Liver (tissue), 3 donors: ENCODE measurements around the gene PTRH2.

Source experiments
- RAD21 ChIP-seq, 2 donors: IDR thresholded peaks; 2 replicates each; pipeline ENCODE4 v1.6.1; 2016; ENCODE audit warnings: antibody characterized with exemption in 2 of 2, mild to moderate bottlenecking in 2 of 2
- YY1 ChIP-seq: IDR thresholded peaks from 2 replicates; pipeline ENCODE4 v1.6.1; 2016; ENCODE audit warnings: antibody characterized with exemption, mild to moderate bottlenecking
- TF ChIP-seq, protein P1 (sequence below): fragments of 150-350 bp; IDR thresholded peaks from 2 replicates; pipeline ENCODE4 v1.5.1; 2017; ENCODE audit warnings: improper control_type of control experiment, low read depth, low read length; ENCODE audit not compliant: missing input control
- TF ChIP-seq, protein P2 (sequence below): IDR thresholded peaks from 2 replicates; pipeline ENCODE4 v1.6.1; 2016; ENCODE audit warnings: antibody characterized with exemption
- TF ChIP-seq, protein P3 (sequence below): IDR thresholded peaks from 2 replicates; pipeline ENCODE4 v1.6.1; 2016; ENCODE audit warnings: antibody characterized with exemption
- TF ChIP-seq, protein P4 (sequence below): IDR thresholded peaks from 2 replicates; pipeline ENCODE4 v1.6.1; 2016; ENCODE audit warnings: antibody characterized with exemption
- donor health status: healthy.
- donor health status: healthy.

DNA sequence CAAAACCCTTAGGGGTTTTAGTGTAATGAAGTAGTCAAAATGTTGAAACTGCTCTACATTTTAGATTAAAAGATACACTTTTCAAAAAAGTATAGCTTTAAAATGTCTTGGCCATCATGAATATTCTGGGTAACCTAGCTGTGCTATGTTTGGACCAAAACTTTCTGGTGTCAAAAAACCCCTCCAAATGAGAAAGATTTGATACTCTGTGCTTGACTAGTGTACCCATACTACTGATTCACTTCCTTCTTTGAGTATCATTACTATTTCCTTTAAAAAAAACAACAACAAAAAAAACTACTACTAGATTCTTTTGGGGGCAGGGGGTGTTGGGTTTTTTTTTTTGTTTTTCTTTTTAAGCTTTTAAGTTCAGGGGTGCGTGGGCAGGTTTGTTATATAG is 37.3 kb downstream of the PTRH2 start:
- TF ChIP-seq, protein P1, sequence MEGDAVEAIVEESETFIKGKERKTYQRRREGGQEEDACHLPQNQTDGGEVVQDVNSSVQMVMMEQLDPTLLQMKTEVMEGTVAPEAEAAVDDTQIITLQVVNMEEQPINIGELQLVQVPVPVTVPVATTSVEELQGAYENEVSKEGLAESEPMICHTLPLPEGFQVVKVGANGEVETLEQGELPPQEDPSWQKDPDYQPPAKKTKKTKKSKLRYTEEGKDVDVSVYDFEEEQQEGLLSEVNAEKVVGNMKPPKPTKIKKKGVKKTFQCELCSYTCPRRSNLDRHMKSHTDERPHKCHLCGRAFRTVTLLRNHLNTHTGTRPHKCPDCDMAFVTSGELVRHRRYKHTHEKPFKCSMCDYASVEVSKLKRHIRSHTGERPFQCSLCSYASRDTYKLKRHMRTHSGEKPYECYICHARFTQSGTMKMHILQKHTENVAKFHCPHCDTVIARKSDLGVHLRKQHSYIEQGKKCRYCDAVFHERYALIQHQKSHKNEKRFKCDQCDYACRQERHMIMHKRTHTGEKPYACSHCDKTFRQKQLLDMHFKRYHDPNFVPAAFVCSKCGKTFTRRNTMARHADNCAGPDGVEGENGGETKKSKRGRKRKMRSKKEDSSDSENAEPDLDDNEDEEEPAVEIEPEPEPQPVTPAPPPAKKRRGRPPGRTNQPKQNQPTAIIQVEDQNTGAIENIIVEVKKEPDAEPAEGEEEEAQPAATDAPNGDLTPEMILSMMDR = no peak
- TF ChIP-seq YY1 = no peak
- TF ChIP-seq, protein P2, sequence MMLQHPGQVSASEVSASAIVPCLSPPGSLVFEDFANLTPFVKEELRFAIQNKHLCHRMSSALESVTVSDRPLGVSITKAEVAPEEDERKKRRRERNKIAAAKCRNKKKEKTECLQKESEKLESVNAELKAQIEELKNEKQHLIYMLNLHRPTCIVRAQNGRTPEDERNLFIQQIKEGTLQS = no peak
- no peak for TF ChIP-seq RAD21 (IDR thresholded peaks at IDR 0.05)
- TF ChIP-seq, protein P3, sequence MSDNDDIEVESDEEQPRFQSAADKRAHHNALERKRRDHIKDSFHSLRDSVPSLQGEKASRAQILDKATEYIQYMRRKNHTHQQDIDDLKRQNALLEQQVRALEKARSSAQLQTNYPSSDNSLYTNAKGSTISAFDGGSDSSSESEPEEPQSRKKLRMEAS = no peak
- TF ChIP-seq, protein P4, sequence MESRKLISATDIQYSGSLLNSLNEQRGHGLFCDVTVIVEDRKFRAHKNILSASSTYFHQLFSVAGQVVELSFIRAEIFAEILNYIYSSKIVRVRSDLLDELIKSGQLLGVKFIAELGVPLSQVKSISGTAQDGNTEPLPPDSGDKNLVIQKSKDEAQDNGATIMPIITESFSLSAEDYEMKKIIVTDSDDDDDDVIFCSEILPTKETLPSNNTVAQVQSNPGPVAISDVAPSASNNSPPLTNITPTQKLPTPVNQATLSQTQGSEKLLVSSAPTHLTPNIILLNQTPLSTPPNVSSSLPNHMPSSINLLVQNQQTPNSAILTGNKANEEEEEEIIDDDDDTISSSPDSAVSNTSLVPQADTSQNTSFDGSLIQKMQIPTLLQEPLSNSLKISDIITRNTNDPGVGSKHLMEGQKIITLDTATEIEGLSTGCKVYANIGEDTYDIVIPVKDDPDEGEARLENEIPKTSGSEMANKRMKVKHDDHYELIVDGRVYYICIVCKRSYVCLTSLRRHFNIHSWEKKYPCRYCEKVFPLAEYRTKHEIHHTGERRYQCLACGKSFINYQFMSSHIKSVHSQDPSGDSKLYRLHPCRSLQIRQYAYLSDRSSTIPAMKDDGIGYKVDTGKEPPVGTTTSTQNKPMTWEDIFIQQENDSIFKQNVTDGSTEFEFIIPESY = no peak
